HEK293 (cell line): ENCODE measurements around the gene WNK4.

Experiments used
- MYNN ChIP-seq: fragments of 450-650 bp; formaldehyde crosslinking; IDR thresholded peaks from 2 replicates; pipeline ENCODE4 v1.5.1; 2016; ENCODE audit warnings: missing biosample characterization, missing genetic modification characterization, borderline replicate concordance
- ZNF221 ChIP-seq: fragments of 450-650 bp; formaldehyde crosslinking; IDR thresholded peaks from 2 replicates; pipeline ENCODE4 v1.5.1; 2017; ENCODE audit warnings: missing biosample characterization, missing genetic modification characterization, borderline replicate concordance
- ZNF23 ChIP-seq: fragments of 450-650 bp; formaldehyde crosslinking; IDR thresholded peaks from 2 replicates; pipeline ENCODE4 v1.5.1; 2016; ENCODE audit warnings: missing biosample characterization, missing genetic modification characterization, borderline replicate concordance
- ZNF530 ChIP-seq: fragments of 450-650 bp; formaldehyde crosslinking; IDR thresholded peaks from 2 replicates; pipeline ENCODE4 v1.5.1; 2016; ENCODE audit warnings: low read depth, missing biosample characterization, missing genetic modification characterization

WNK4 gene

GRCh38 chr17:42845918-42846593 is 65.6 kb downstream of the WNK4 start (continued):
- TF ChIP-seq ZNF221 (no peak), ZNF23 (tag by site-specific recombination) (no peak), MYNN (no peak), ZNF530 (tag by site-specific recombination) (no peak)
